COLO668 (cell line): Measurements from ENCODE around the gene ARHGAP35.
"Not testable (repeated sequence)": the region's sequence is repeated elsewhere in the genome, so short reads cannot be mapped to it uniquely, and the experiment has no call there.

Experiments used
- DNase-seq: peaks from one replicate; lab custom pipeline; 2025; ENCODE audit not compliant: unreplicated experiment; lab: John Stamatoyannopoulos, UW

ARHGAP35 gene

DNA sequence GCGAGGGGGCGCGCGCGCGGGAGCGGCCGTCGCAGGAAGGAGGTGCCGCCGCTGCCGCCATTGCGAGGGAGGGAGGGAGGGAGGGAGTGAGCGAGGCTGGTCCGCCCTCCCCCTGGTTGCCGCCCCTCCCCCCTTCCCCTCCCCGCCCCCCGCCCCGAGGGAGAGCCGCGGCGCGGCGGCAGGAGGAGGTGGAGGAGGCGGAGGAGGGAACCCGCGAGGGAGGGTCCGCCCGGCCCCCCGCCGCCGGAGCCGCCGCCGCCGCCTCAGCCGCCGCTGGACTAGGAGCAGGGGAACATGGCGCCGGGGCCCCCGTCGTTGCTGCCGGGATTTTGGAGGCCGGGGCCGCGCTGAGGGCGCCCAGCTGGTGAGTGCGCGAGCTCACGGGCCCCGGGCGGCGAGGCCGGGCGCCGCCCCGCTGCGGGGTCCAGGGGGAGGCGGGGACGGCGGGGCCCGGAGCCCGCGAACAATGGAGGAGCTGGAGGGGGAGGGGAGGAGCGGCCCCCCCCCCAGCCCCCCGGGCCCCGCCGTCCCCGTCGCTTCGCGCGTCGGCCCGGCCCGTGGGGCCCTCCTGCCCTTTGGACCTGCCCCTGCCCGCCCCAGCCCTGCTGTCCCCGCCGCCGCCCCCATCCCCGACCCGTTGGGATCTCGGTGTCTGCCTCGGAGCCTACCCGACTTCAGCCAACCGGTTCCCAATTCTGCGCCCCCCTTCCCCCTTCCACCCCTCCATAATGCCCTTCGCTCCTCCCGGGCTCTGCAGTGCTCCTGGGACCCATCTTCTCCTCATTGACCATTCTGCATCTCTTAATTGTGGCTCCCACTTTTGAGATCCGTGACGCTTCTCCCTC is at the start of gene ARHGAP35:
Gene ARHGAP35 (plus strand): TSS at position 152 of the 845 bp plus-strand sequence. CDS start 57,679 bp downstream, outside the sequence.
- no peak for DNase-seq

- DNase-seq: peak; percentile 13
Observed at GRCh38 chr19:46812977-46813838, 47.6 kb upstream of the ARHGAP35 start.

GRCh38 chr19:46813839-46814358 is 46.9 kb upstream of the ARHGAP35 start:
- peak; percentile 68 for DNase-seq

GRCh38 chr19:46815833-46816627 is 44.8 kb upstream of the ARHGAP35 start:
- DNase-seq: no peak

DNA sequence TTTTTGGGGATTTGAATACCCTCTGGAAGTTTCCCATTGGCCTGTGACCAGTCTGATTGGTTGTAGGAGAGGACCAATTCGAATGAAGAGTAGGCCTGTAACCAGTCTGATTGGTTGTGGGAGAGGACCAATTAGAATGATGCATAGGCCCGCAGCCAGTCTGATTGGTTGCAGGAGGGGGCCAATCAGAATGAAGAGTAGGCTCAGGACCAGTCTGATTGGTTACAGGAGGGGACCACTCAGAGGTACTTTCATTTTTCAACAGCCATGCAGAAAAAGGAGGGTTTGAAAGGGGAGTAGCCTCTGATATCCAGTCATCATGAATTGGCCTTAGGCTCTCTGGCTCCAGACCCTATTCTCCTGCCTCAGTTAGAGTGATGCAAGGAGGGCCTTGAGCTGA is 42.0 kb upstream of the ARHGAP35 start:
- no peak for DNase-seq

DNA sequence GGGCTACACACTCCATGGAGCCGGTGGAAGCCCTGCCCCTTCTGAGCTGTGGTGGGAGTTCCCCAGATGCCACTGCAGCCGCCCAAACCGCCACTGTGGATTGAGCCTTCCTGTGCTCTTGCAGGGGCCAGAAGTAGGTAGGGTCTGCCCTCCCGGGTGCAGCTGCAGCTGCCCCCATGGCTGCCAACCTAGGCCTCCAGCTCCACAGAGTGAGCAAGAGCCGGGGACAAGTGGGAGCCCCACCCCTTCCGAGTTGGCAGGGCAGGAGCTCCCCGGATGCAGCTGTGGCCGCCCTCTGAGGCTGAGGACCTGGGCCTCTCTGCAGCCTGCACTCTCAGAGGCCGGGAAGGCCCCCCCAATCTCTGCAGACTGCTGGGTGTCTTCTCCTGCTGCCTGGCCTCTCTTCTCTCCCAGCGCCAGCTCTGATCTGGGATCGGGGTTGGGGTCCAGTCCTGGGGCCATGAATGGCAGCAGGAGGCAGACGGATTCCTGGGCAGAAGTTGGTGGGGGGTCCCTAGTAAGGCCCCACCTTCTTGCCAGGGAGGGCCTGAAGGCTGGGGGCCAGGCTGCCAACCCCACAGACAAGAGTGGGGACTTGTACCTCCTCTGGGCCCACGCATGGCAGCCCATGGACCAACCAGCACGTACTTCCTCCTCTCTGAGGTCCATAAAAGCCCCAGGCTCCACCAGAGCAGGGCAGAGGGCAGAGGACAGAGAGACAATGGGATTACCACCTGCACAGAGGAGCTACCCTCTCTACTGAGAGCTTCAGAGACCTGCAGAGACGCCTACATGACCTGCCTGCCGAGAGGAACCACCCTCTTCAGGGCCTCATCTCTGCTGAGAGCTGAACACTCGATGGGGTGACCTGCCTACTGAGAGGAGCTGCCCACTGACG is 39.0 kb upstream of the ARHGAP35 start:
- DNase-seq: peak; percentile 57

DNA sequence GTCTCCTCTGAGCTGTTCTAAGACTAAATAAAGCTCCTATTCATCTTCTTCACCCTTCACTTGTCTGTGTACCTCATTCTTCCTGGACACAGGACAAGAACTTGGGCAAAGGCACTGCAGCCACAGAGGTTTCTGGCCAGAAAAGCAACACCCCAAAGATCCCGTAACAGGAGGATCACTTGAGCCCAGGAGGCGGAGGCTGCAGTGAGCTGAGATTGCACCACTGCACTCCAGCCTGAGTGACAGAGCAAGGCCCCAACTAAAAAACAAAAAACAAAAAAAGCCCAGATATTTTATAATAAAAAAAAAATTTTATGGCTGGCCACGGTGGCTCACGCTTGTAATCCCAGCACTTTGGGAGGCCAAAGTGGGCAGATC is 38.4 kb upstream of the ARHGAP35 start:
- not testable (repeated sequence) for DNase-seq

DNA sequence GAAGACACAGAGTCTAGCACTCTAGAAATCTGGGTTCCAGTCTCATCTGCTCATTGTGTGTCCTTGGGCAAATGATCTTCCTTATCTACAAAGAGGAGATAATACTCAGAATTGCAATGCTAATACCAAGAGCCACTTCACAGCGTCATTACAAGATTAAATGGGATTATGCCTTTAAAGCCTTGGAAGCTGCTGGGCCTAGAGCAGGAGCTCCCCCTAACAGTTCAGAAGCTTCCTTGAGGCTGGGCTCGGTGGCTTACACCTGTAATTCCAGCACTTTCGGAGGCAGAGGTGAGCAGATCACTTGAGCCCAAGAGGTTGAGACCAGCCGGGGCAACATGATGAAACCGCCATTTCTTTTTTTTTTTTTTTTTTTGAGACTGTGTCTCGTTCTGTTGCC is 37.7 kb upstream of the ARHGAP35 start:
- no peak for DNase-seq

DNA sequence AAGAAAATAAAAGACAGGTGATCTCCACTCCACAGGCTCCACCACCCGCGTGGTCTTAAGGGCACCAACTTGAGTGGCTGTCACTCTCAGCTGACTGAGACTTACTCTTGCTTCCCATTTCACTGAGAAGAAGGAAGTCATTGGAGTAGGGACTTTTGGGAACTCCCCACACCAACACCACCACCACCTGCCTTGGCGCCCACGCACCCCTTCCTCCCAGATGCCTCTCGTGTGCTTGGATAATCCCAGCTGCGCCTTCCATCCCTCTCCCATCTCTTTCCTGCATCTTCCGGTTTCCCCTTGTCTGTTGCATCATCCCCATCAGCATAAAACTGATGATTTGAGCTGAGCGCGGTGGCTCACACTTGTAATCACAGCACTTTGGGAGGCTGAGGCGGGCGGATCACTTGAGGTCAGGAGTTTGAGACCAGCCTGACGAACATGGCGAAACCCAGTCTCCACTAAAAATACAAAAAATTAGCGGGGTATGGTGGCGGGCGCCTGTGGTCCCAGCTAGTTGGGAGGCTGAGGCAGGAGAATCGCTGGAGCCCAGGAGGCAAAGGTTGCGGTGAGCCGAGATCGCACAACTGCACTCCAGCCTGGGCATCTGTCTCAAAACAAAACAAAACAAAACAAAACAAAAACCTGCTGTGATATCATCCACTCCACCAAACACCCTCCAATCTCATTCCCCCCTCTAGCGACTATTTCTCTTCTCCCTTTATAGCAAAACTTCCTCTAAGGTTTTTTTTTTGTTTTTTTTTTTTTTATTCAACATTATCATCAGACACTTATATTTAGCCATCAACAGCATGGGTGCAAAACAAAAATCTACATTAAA is 35.7 kb upstream of the ARHGAP35 start:
- DNase-seq: peak; percentile 12

- no peak for DNase-seq
Observed at GRCh38 chr19:46825731-46826055, 35.1 kb upstream of the ARHGAP35 start.

GRCh38 chr19:46828484-46828883 is 32.3 kb upstream of the ARHGAP35 start:
- DNase-seq: no peak

GRCh38 chr19:46830864-46831263 is 29.9 kb upstream of the ARHGAP35 start:
- DNase-seq: no peak

- DNase-seq: no peak
Observed at GRCh38 chr19:46834121-46834520, 26.7 kb upstream of the ARHGAP35 start.

GRCh38 chr19:46834984-46835383 is 25.8 kb upstream of the ARHGAP35 start:
- DNase-seq: no peak

- DNase-seq: no peak
Observed at GRCh38 chr19:46838160-46838559, 22.6 kb upstream of the ARHGAP35 start.

DNA sequence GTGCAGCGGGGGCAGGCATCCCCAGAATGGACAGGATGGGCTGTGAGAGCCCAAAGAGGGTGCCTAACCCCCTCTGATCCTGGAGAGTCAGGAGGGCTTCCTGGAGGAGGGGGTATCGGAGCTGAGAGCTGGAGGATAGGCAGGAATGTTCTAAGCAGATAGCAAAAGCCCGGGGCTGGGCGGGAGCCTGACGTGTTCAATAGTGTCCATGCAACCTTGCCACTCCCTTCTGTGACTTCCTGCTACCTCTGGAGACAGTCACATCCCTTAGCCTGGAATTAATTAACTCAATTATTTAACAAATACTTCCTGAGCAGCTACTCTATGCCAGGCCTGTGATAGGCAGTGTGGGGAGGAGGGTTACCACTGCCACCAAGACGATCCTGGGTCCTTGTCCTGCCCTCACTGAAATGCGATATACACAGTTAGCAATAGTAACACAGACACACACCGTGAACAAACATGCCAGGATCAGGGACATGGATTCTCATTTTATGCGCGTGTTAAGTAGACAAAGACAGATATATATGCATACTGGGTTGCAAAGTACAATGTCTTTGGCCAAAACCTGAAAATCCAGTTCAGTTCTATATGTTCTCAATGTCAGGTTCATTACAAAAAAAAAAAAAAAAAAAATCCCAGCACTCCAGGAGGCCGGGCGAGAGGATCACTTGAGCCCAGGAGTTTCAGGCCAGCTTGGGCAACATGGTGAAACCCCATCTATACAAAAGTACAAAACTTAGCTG is 20.9 kb upstream of the ARHGAP35 start:
- DNase-seq: peak; percentile 34

- DNase-seq: peak; percentile 53
Observed at GRCh38 chr19:46840498-46840942, 20.3 kb upstream of the ARHGAP35 start.

GRCh38 chr19:46841458-46842083 is 19.2 kb upstream of the ARHGAP35 start:
- DNase-seq: no peak
